LNCaP clone FGC (cell line): ENCODE results near the gene PHF14.

ENCODE experiments used
- DNase-seq: peaks from one replicate; pipeline ENCODE4 v3.0.0-alpha.2; 2011; ENCODE audit warnings: low read depth
- H3K4me3 ChIP-seq: 2 replicates; pipeline ENCODE4 v1.5.1; 2011; ENCODE audit warnings: mild to moderate bottlenecking, low read depth, low read length, control low read depth
- TF ChIP-seq, protein P1 (sequence below): IDR thresholded peaks from 2 replicates; pipeline ENCODE4 v1.5.1; 2012; ENCODE audit warnings: mild to moderate bottlenecking; ENCODE audit not compliant: control insufficient read depth, insufficient read depth; ENCODE audit errors: extremely low read depth

PHF14 gene

DNA sequence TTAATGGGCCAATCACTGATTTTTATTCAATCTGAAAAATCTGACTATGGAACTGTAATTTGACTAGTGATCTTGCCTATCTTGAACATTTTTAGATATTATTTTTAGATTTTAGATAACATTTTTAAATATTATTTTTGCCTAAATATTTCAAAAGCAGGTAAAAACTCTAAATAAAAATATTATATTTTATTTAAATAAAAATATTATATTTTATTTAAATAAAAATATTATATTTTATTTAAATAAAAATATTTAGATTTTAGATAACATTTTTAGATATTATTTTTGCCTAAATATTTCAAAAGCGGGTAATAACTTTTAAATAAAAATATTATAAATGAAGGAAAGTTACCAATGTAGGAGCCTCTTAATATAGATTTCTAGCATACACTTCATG lies 187.8 kb downstream of the PHF14 start:
- TF ChIP-seq, protein P1, sequence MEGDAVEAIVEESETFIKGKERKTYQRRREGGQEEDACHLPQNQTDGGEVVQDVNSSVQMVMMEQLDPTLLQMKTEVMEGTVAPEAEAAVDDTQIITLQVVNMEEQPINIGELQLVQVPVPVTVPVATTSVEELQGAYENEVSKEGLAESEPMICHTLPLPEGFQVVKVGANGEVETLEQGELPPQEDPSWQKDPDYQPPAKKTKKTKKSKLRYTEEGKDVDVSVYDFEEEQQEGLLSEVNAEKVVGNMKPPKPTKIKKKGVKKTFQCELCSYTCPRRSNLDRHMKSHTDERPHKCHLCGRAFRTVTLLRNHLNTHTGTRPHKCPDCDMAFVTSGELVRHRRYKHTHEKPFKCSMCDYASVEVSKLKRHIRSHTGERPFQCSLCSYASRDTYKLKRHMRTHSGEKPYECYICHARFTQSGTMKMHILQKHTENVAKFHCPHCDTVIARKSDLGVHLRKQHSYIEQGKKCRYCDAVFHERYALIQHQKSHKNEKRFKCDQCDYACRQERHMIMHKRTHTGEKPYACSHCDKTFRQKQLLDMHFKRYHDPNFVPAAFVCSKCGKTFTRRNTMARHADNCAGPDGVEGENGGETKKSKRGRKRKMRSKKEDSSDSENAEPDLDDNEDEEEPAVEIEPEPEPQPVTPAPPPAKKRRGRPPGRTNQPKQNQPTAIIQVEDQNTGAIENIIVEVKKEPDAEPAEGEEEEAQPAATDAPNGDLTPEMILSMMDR: no peak
- no peak overlapping the region for H3K4me3 ChIP-seq
- no peak for DNase-seq

DNA sequence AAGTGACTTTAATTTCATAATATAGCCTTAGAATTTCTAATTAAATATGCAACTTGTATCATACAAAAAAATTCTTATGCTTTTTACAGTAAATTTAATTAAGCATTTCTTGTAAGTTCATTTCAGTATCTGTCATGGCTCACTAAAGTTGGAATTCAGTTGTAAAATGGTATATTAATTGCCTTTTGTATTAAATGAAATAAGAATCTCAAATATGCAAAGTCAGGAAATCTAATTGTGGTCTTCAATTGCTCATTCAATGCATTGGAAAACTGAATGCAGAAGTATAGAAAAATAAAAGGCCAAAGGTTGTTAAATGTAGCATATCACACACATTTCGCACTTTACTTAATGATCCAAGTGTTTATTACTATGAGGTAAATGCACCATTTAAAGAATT lies 189.5 kb downstream of the PHF14 start:
- DNase-seq: no peak
- H3K4me3 ChIP-seq: no peak overlapping the region
- TF ChIP-seq, protein P1: no peak

DNA sequence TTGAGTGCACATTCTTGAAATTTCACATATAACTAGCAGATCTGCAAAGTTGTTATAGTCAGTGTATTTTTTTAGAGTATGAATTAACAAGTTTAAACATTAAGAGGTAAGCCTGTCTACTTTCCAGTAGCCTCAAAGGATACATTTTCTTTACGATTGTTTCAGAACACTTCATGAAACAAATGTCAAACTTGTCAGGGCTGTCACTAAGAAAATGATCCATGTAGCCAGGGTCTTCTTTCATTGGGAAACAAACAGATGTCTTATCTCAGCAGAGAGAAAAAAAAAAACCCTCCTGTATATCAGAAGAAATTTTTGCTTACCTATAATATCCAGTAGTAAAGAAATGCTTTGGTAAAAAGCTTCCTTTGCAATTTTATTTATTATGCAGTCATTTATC lies 192.4 kb downstream of the PHF14 start:
- no peak for DNase-seq
- no peak overlapping the region for H3K4me3 ChIP-seq
- TF ChIP-seq, protein P1: no peak

DNA sequence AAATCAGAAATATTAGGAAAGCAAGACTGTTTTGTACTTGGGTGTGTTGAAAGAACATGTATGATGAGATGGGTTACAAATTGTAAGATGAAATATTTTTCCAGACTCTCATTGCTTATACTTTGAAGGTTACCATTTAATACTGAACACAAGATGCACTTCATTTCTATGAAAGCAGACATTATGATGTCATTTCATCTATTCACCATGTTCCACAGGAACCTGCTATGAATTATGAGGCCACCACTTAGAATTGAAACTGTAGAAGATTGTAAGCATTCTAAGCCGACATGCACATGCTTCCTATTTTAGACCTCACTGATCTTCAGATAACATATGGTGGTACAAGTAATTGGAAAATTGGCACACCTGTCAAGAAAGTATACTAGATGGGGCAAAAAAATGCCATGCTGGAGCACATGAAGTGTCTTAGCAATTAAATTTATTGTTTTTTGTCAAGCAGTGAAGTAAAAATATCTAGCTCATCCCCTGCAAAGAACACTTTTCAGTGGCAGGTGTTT lies 195.0 kb downstream of the PHF14 start:
- H3K4me3 ChIP-seq: no peak overlapping the region
- DNase-seq: no peak

DNA sequence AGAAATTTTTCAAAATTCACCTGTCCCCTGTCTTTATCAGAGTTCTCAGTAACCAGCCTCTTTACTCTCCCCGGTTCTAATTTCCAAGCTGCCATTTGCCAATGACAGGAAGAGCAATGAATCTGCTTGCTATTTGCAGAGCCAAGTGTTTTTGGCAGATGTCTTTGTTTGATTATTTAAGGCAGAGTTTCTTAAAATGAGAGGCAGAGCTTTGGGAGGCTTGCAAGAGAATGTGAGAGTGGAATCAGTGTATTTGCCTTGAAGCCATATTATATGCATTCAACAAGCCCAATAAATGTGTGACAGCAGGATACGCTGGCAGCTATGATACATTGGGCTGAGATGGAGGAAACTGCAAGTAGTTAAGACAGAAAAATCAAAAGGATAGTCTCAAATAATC lies 196.5 kb downstream of the PHF14 start:
- TF ChIP-seq, protein P1: no peak
- DNase-seq: peak; percentile 88
- H3K4me3 ChIP-seq: no peak overlapping the region

More for the DNA sequence above, 195.0 kb downstream of the PHF14 start:
- TF ChIP-seq, protein P1: no peak

DNA sequence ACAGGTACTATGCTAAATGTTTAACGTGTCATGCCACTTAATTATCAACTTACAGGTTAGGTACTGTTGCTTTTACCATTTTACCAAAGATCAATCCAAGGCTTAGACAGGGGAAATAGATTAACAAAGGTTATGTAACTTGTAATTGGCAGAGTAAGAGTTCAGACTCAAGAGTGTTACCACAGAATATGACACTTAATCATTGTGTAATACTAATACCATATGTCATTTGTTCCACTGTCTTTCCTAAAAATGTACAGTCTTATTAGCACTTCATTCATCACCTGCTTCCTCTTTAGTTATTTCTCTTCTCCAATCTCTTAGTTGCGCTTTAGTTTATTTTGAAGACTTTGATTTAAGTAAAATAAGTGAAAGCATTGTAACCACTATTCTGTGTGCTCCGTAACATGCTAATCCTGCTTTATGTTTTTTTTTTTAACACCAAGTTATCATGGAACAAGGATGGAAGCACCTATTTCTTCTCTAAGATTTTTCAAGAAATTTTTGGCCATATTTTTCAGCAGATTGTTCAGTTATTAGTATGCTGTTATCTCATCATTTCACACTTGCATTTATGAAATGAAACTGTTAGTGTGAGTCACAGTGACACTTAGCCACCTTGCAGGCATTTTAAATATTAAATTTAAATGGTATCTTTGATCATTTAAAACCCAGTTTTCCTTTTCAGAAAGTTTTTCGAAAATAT lies 197.3 kb downstream of the PHF14 start:
- TF ChIP-seq, protein P1: no peak
- H3K4me3 ChIP-seq: no peak overlapping the region
- no peak for DNase-seq
